Nephron progenitor cell (in vitro differentiated cells): ENCODE measurements around the gene CRIP2.

ENCODE experiments used
- DNase-seq: peaks from one replicate; pipeline ENCODE4 v3.0.0; 2021
- H3K27ac Mint-ChIP-seq: 2 replicates; pipeline ENCODE4 v1.8.0; 2021; ENCODE audit warnings: mild to moderate bottlenecking, moderate library complexity, mixed read lengths
- H3K27me3 Mint-ChIP-seq: 2 replicates; pipeline ENCODE4 v1.8.0; 2021; ENCODE audit warnings: mild to moderate bottlenecking, low read depth, mixed read lengths; ENCODE audit not compliant: poor library complexity
- H3K36me3 Mint-ChIP-seq: 2 replicates; pipeline ENCODE4 v1.8.0; 2021; ENCODE audit warnings: low read depth, mixed read lengths
- H3K4me1 Mint-ChIP-seq: 2 replicates; pipeline ENCODE4 v1.8.0; 2021; ENCODE audit warnings: mixed read lengths
- H3K4me3 Mint-ChIP-seq: 2 replicates; pipeline ENCODE4 v1.8.0; 2021; ENCODE audit warnings: mild to moderate bottlenecking, moderate library complexity, mixed read lengths
- H3K9me3 Mint-ChIP-seq: 2 replicates; pipeline ENCODE4 v1.8.0; 2021; ENCODE audit warnings: mild to moderate bottlenecking, moderate library complexity, mixed read lengths
- CTCF ChIP-seq: fragments of 200-600 bp; sonication (generic); IDR thresholded peaks from 2 replicates; pipeline ENCODE4 v1.5.0; 2021; ENCODE audit warnings: antibody characterized with exemption

Gene CRIP2

GRCh38 chr14:105474483-105475268, at the start of gene CRIP2:
TSS of gene CRIP2 (plus strand) at chr14:105474821. CDS start at chr14:105474863, 42 bp downstream.
- Mint-ChIP-seq H3K27me3 (peaks cover 28% of the 10 kb centered on the region), H3K4me1 (peaks cover 11% of the 10 kb centered on the region), H3K9me3 (peaks cover 3% of the 10 kb centered on the region), H3K4me3 (peak within 1 kb of the TSS; percentile 70), H3K36me3 (no peaks in the 10 kb centered on the region), H3K27ac (no peak within 1 kb of the TSS)
- DNase-seq: peak; percentile 72
- TF ChIP-seq CTCF: no peak

- peaks cover 27% of the 10 kb centered on the region for H3K4me1 Mint-ChIP-seq
- peaks cover 55% of the 10 kb centered on the region for H3K36me3 Mint-ChIP-seq
- no peak for TF ChIP-seq CTCF
- H3K27me3 Mint-ChIP-seq: no peaks in the 10 kb centered on the region
- H3K27ac Mint-ChIP-seq: no peak overlapping the region
- no peak overlapping the region for H3K4me3 Mint-ChIP-seq
- peaks cover 37% of the 10 kb centered on the region for H3K9me3 Mint-ChIP-seq
- no peak for DNase-seq
Observed at GRCh38 chr14:105424861-105425260, 49.8 kb upstream of the CRIP2 start.

- Mint-ChIP-seq H3K36me3 (peaks cover 65% of the 10 kb centered on the region), H3K4me3 (no peak overlapping the region), H3K9me3 (peaks cover 47% of the 10 kb centered on the region), H3K27ac (no peak overlapping the region), H3K4me1 (peaks cover 25% of the 10 kb centered on the region), H3K27me3 (no peaks in the 10 kb centered on the region)
- DNase-seq: no peak
- no peak for TF ChIP-seq CTCF
Observed at GRCh38 chr14:105425823-105426247, 48.8 kb upstream of the CRIP2 start.

GRCh38 chr14:105426416-105427130, 48.0 kb upstream of the CRIP2 start:
- Mint-ChIP-seq H3K9me3 (peaks cover 53% of the 10 kb centered on the region), H3K27me3 (peaks cover 3% of the 10 kb centered on the region), H3K4me1 (peaks cover 18% of the 10 kb centered on the region), H3K36me3 (peaks cover 72% of the 10 kb centered on the region), H3K27ac (no peak overlapping the region), H3K4me3 (no peak overlapping the region)
- DNase-seq: no peak
- no peak for TF ChIP-seq CTCF

GRCh38 chr14:105427412-105427811, 47.2 kb upstream of the CRIP2 start:
- H3K27ac Mint-ChIP-seq: no peak overlapping the region
- peaks cover 78% of the 10 kb centered on the region for H3K36me3 Mint-ChIP-seq
- H3K4me1 Mint-ChIP-seq: peaks cover 9% of the 10 kb centered on the region
- H3K4me3 Mint-ChIP-seq: no peak overlapping the region
- peaks cover 53% of the 10 kb centered on the region for H3K9me3 Mint-ChIP-seq
- no peak for DNase-seq
- TF ChIP-seq CTCF: no peak
- peaks cover 3% of the 10 kb centered on the region for H3K27me3 Mint-ChIP-seq
